NCI-H1048 (cell line): ENCODE measurements around the gene NDUFAF4.
A peak's percentile ranks its signal among the peaks of the same experiment; 100 is the strongest.

Experiments
- DNase-seq: peaks from one replicate; lab custom pipeline; 2025; lab: John Stamatoyannopoulos, UW

Gene NDUFAF4

DNA sequence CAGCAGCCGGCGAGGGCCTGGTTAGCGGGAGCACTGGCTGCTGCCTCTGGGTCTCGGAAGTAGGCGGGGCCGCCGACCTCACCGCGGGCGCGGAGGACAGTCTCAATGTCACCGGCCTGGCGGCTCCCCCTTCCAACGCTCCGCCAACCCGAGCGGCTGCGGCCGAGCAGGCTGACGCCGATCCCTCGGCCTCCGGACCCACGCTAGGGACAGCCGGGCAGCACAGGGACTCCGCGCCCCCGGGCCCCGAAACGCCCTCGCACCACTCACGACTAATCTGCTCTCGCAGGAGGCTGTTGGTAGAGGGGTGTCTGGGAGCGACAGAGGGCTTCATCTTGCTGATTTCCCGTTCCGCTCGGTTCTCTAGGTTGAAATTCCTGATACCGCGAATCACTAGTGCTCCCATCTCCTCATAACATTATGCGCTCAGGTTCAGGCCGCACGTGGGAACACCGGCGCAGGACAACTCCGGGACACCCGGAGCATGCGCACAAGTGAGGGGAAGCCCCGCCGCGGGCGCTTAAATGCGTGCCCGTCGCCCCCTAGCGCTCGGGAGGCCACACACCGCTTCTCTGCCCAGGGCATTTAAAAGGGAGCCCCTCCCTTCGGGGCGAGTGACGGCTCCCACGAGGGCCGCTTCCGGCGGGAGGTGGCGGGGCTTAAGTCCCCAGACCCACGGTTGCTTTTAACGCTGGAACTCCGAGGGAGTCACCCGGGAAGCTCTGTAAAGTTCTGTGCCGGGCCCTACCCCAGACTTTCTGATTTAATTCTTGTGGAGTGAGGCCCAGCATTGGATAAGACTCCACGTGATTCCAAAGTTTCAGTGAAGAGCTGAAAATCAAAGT lies at the start of gene NDUFAF4:
Gene NDUFAF4, minus strand, starts transcription at position 496 of the 845 bp plus-strand sequence. Its CDS starts 90 bp downstream, at position 406.
- DNase-seq: peak; percentile 91

DNA sequence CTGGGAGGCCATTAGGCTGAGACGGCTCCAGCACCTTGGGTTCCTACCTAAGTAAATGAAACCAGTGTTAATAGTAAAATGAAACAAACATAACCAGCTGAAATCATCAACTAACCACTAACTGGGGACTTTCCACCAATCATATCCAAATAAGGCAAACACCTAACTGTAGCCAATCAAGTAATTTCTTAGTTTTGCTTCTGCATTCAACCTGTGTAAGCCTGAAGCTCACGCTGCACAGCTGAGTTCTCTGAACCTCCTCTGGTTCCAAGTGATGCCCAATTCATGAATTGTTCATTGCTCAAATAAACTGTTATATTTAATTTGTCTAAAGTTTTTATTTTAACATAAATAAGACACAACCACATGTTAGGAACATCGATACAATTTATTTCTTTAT lies 49.4 kb upstream of the NDUFAF4 start:
- DNase-seq: no peak

DNA sequence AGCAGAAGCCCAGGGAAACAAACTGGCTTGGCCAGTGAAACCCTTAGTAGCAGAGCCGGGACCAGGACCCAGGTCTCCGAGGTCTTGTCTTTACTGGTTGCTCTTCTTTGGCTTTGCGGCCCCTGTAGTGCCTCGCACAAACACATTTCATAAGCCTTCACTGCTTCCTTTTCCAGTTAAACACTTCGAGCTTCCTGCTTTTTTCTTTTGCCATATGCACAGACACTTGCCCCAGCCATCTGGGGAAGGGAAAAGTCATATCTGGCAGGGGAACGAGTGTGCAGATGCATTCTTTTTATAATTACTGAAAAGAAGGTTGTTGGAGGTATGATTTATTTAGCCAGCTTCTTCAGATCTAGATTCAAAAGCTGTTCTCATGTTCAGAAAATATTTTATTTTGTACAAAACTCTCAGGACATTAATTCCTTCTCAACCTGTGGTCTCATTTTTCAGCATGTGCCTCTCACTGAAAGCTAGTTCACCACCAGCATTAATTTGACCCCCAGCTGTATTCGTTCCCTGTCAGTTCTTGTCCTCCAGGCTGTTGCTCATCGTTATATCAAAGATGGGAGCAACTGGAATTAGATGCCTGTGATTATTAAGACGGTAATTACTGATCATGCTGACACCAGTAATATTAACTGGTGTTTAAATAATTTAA lies 46.0 kb upstream of the NDUFAF4 start:
- DNase-seq: no peak

DNA sequence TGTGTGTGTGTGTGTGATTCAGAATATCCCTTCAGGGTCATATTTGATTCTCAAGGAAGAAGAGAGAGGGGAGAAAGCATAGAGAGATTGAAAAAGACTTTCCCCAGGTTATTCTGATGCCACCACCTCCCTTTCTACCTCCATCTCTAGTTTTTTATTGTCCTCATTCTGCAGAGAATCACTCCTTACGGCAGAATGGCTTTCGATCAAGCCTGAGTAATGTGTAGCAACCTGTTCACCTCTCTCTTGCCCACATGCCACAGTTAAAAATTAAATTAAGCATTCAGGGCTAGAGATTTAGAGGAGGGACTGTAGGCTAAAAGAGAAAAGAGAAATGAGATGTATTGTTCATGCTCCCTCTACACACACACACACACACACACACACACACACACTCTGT lies 45.0 kb upstream of the NDUFAF4 start:
- no peak for DNase-seq

DNA sequence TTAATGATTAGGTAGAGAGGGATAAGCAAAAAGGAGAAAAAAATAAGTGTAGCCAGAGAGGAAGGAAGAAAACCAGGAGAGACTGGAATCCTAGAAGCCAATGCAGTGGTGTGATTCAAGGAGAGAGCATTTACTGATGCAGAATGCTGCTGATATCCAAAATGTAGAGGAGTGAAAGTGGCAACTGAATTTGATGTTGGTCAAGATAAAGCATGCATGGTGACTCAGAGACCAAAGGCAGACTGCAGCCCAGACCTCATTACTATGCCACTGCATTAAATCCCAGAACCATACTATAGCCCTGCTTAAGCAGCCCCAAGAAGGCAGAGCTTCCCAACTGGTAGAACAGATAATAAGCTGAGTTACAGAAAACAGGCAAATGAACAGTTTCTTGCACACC lies 42.6 kb upstream of the NDUFAF4 start:
- no peak for DNase-seq

DNA sequence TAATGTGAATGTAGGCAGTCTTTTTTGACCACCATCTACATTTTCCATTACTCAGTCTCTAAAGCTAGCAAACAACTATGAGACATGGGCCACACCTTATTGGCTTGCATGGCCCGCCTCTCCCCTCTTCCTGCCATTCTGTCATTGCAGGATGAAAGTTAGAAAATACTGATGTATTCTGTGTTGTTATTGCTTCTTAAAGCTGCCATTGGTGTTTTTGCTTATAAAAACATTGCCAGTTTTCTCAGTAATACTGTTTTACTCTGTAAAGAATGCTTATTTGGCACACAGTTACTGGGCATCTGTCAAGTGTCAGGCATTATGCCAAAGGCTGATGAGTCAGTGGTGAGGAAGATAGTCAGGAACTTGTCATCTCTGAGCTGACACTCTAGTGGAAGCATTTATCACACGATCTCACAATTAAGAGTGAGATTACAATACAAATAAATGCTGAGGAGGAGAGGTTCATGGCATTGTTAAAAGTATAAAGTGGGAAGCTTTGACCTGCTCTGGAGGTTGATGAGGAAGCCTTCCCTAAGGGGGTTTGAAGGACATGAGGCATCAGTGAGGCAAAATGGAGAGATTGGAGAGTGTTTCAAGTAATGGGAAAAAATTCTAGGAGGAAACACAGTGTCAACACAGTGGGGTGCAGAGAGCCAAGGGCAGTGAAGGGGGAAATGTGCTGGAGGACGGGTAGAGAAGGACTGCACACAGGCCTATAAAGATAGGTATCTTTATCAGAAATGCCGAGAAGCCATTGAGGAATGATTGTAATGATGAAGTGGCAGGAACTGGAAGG lies 41.5 kb upstream of the NDUFAF4 start:
- DNase-seq: no peak

DNA sequence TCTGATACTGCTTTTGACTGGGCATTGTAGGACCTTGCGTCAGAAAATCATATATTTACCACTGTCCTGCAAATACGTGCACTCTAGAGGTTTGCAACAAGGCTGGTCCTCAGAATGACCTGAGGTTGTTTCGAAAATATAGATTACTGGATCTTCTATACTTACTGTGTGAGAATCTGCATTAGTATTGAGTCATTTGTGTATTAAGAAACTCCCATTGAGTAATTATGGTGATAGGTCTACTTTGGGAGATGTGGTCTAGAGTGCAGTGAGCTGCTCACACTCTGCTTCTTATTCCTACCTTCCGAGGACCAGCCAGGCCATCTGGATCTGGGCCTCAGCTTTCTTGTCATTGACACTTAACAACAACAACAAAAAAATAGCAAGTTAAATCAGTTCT lies 36.4 kb upstream of the NDUFAF4 start:
- DNase-seq: no peak

DNA sequence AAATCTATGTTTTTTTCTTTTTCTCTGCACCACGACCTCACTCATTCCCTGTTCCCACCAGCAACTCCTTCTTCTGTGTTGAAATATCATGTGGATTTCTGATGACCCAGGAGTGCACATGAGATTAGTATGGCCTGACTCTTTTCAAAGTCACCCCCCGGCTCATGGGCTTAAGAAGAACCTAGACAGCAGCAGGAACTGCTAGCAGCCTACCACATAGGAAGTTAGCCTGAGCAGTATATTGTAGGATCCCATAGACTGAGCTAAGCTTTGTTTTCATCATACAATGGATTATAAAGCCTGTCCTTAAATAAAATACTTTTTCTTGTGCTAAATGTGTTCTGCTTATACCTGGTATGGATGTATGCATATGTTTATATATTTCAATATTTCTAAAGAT lies 33.5 kb upstream of the NDUFAF4 start:
- DNase-seq: no peak

DNA sequence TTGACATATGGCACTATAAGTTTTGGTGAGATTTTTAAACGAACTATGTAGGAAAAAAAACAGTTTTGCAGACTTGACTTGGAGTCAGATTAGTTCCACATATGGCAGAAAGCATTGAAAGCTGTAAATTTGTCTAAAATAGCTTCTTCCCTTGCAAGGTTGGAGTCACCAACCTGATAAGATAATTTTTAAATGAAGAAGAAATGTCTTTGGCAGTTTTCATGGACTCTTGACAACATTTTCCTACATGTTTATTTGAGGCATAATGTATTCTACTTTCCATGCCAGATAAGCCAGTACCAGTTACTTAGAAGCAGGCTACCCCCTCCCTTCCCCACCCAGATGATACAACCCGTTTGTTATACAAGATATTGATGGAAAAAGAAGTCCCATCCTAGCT lies 32.0 kb upstream of the NDUFAF4 start:
- DNase-seq: no peak

DNA sequence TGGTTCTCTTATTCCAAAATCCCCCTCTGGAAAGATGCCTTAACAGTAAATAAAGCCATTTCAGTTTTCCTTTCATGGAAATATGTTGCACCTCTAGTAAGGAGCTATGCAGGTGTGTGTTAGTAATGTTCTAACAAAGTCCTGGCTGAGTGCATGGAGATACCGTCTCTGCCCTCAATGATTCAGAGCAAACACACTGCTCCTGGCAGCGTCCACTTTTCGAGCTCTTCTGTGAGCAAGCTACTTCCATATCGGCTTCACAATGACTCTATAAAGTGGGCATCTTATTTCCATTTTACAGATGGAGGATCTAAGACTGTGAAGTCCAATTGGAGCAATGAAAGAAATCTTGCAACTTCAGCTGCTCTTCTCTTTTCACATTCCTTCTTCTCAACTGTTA lies 30.0 kb upstream of the NDUFAF4 start:
- no peak for DNase-seq

DNA sequence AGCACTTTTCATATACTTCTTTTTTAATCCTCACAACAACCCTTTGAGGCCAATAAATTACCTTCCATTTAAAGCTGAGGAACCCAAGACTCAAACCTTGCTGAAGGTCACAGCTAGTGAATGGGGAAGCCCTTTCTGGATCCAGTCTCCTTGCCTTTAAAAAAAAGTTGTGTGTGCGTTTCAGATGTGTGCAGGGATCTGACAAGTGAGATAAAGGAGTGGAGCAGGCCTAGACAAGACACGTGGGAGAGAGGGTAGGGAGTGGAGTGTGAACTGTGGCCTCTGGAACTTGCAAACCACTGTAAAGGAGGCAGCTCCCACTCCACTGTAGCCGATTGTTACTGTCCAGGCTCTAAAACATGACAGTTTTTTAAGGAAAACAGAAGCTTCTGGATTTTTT lies 28.7 kb upstream of the NDUFAF4 start:
- no peak for DNase-seq

DNA sequence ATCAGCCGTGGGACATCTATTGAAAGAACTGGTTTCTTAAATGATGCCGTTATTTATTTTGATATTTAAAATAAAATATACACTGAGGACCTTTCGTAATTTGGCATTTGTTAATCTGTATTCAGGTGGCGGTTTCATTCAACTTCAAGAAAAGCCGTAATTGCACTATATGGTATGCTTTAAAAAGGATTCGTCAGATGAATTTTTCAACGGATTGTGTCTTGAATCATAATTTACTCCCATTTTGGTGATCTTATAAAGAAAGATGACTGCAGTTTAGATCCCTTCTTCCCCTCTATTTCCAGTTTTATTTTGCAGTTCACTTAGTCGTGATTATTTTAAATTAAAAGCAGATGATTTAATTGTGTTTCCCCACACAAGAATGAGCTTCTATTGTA lies 27.6 kb upstream of the NDUFAF4 start:
- no peak for DNase-seq

DNA sequence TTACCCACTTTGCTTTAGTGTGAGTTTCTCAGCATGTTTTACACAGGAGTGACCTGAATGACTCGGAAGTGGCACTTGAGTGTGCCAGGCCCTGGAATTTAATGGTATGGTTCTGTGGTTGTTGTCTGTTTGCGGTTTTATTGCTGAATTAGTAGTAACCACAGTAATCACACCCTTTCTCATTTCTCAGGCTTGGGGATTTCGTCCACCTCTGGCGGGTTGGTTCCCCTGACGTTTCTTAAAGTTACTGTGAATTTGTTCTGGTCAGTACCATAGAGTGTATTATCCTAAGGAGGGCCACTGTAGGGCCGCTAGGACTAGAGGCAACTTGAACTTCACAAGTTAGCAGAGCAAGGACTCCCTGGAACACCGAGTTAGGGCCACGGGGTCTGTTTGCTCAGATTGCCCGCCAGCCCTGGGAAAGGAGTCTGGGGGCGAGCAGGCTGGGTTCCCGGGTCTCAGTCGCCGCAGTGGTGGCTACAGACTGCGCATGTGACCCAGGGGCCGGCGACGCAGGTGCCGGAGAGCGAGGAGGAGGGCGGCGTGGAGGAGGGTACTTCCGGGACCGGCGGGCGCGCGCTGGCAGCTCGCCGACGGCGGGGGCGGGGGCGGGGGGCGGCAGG lies 26.3 kb upstream of the NDUFAF4 start:
- no peak for DNase-seq

DNA sequence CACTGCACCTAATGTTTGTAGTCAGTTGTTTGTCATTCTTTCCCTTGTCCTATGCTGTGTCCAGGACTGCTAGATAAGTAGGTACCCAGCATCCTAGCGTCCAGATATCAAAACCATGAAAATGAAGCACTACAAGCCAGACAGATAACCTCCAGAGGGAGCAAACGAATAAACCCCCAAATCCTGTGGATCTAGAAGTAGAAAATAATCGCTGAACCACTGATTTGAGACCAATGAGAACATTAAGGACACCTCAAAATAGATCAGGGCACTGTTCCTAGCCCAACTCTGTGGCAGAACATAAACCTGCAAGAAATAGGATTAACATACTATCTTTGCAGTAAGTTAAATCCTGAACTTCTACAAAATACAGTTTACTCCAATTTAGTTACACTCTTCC lies 25.7 kb upstream of the NDUFAF4 start:
- no peak for DNase-seq

DNA sequence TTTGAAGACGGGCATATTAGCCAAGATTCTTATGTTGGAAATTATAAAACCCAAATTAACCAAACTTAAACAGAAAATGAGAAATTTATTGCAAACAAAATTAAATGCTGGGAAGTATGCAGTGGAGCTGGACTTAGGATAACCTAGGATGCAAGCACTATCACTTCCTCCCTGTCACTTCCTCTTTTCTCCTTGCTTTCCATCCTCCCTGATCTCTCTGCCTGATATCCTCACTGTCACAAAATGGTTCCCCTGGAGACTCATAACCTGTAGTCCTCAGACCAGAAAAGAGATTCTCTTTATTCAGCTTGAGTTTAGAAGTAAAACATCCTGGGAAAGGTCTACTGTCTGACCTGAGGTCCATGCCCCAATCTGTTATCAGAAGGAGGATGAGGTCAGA lies 19.4 kb upstream of the NDUFAF4 start:
- DNase-seq: no peak

DNA sequence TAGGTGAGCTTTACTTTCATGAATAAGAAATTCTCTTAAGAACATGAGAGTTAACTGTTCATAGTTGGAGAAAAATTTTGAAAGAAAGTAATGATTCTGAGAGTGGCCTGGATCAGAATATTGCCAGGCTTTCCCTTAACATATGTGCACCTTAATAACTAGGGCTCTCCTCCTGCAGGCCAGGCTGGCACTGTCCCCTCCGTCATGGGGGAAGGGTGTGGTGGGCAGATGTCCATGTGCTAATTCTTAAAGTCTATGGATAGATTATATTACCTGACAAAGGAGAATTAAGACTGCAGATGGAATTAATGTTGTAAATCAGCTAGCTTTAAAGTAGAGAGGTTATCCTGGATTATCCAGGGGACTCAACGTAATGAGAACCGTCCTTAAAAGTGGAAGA lies 15.9 kb upstream of the NDUFAF4 start:
- no peak for DNase-seq

DNA sequence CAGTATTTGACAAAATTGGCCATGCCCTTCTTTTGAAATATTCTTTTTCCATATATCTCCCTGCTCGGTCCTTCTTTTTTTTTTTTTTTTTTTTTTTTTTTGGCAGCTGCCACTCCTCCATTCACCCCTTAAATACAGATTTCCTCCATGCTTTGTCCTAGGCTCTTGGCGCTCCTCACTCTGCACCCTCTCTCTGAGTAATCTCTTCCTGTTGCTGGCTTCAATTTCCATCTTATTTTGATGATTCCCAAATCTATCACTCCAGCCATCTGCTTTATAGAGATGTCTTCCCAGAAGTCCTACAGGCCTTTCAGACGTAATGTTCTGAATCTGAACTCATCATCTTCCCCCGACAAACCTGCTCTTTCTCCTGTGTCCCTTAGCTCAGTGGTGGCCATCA lies 14.1 kb upstream of the NDUFAF4 start:
- DNase-seq: no peak

DNA sequence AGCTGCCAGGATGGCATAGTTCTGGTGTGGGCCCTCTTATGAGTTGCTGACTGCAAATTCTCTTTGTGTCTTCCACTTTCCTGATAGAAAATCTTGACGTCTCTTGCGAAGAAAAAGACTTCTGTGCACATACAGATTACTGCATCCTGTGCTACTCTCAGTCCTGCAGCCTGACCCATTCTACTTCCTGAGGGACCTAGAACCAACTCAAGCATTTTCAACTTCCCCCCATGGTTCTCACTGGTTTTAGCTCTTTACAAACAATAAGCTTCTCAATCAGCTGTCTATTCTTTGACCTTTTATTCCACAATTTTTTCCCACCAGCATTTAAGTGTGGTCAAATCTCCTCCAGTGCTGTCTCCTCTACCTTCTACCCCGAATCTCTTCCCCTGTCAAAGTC lies 13.5 kb upstream of the NDUFAF4 start:
- no peak for DNase-seq

DNA sequence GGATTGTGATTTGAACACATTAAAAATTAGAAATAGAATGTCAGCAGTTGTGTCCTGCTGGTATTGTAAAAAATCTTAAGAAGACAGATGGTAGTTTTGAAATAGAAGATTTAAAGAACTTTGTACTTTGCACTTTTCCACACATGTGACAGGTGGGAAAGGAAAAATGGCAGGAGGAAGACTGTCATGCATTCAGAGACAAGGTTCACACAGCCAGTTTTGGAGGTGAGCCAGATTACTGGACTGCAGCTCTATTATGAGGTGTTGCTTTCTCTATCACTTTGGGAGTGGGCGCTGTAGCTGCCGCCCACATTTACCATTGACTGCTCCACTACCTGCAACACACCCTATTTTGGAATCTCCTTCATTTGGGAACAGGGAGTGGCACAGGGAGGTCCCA lies 12.1 kb upstream of the NDUFAF4 start:
- no peak for DNase-seq

DNA sequence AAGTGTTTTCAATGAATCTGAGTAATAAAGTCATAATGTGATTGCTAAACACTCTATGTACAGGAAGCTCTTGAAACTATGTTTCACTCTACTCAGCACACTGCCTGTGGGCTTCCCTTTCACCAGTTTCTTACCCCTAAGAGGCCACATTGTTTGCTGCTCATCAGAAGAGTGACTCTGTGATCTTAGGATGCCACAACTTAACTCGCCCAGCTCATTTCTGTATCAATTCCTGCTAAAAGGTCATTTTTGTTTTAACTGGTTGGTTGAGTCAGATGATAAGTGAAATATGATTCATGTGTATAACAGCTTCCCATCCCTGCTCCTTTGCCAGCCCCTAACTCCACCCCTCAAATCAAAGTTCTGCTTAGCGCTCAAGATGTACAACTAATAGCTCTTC lies 9.8 kb upstream of the NDUFAF4 start:
- DNase-seq: no peak

DNA sequence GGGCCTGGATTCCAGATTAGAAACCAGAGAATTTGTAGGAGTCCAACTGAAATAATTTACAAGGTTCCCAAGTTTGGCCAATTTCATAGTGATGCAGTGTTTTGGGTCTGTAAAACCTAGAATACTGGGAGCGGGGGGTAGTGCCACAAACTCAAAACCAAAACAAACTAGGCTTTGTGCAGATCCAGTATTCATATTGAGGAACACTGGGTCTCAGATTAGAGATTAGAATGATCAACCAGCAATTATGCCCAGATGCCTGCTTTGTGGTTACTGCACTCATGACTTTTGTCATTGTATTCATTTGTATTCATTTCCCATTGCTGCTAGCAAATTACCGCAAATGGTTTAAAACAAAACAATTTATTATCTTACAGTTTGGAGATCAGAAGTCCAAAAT lies 3.2 kb upstream of the NDUFAF4 start:
- DNase-seq: no peak

DNA sequence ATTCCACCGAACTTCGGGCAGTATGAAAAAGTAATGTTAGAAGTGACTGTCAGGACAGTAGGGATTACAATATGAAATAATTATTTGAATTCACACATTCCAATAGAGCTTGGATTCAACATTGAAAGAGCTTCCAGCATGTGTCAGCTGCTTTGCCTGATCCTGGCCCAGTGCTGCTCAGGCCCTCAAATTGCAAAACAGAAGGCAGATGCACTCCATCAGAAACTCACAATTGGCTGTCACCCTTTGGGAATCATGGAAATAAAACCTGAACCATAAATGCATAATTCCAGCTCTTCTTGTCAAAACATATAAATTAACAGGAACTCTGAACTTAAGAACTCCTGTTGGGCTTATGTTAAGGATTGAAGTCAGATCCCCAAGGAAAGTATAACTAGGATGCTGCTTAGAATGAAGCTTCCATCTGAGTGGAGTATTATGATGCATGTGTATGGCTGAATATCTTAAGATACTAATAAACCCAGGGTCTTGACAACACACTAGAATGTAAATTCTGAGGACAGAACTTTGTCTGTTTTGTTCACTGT lies 1.8 kb upstream of the NDUFAF4 start:
- no peak for DNase-seq
